Endodermal cell (in vitro differentiated cells): ENCODE data around the gene GALNT16. TPM values are rescaled to one million over a fixed set of nuclear protein-coding genes. Genes with fewer than 3 reads are reported as not detected.

ENCODE experiments used
- DNase-seq: peaks from one replicate; pipeline ENCODE4 v3.0.0-alpha.2; 2017
- H3K27ac ChIP-seq: 2 replicates; pipeline ENCODE4 v1.5.1; 2013; ENCODE audit warnings: mild to moderate bottlenecking, low read depth, low read length, moderate library complexity
- H3K27me3 ChIP-seq: 2 replicates; pipeline ENCODE4 v1.6.1; 2013; ENCODE audit warnings: mild to moderate bottlenecking, low read length, moderate library complexity; ENCODE audit not compliant: insufficient read depth, control insufficient read depth, poor library complexity, severe bottlenecking
- H3K36me3 ChIP-seq: 2 replicates; pipeline ENCODE4 v1.7.0; 2013; ENCODE audit warnings: mild to moderate bottlenecking, low read length, moderate library complexity; ENCODE audit not compliant: control insufficient read depth, insufficient read depth
- H3K4me1 ChIP-seq: one replicate; pipeline ENCODE4 v1.7.0; 2013; ENCODE audit warnings: low read length; ENCODE audit not compliant: control insufficient read depth, insufficient read depth
- H3K4me3 ChIP-seq: 2 replicates; pipeline ENCODE4 v1.5.1; 2013; ENCODE audit warnings: mild to moderate bottlenecking, low read length, moderate library complexity
- H3K9ac ChIP-seq: 2 replicates; pipeline ENCODE4 v1.6.1; 2013; ENCODE audit warnings: mild to moderate bottlenecking, low read length, moderate library complexity; ENCODE audit not compliant: poor library complexity, severe bottlenecking; ENCODE audit errors: extremely low read depth
- H3K9me3 ChIP-seq: 2 replicates; pipeline ENCODE4 v1.6.1; 2013; ENCODE audit warnings: mild to moderate bottlenecking, low read length, moderate library complexity; ENCODE audit not compliant: control insufficient read depth
- H3K27ac Mint-ChIP-seq: 2 replicates; pipeline ENCODE4 v1.8.0; 2020; ENCODE audit warnings: mixed read lengths
- H3K27me3 Mint-ChIP-seq: 2 replicates; pipeline ENCODE4 v1.8.0; 2021; ENCODE audit warnings: mild to moderate bottlenecking, mixed read lengths; ENCODE audit not compliant: insufficient read depth
- H3K36me3 Mint-ChIP-seq: 2 replicates; pipeline ENCODE4 v1.8.0; 2020; ENCODE audit warnings: low read depth, mixed read lengths
- H3K4me1 Mint-ChIP-seq: 2 replicates; pipeline ENCODE4 v1.8.0; 2020; ENCODE audit warnings: mixed read lengths
- H3K4me3 Mint-ChIP-seq: 2 replicates; pipeline ENCODE4 v1.8.0; 2020; ENCODE audit warnings: mild to moderate bottlenecking, moderate library complexity, mixed read lengths
- H3K9me3 Mint-ChIP-seq: 2 replicates; pipeline ENCODE4 v1.8.0; 2020; ENCODE audit warnings: mild to moderate bottlenecking, mixed read lengths
- CTCF ChIP-seq: fragments of 200-600 bp; sonication (generic); conservative IDR thresholded peaks from 2 replicates; pipeline ENCODE4 v1.5.0; 2021; ENCODE audit warnings: antibody characterized with exemption, mild to moderate bottlenecking
- WGBS, 2 experiments: methylation state at CpG; one replicate each; pipeline versions ENCODE4 v1.1.5 to v1.1.7; 2013; ENCODE audit warnings: missing lambda C conversion rate in 2 of 2, mixed read lengths in 1 of 2; ENCODE audit not compliant: insufficient coverage in 1 of 2, insufficient read length in 1 of 2; 5-methylcytosine and 5-hydroxymethylcytosine counted together
- total RNA-seq, 2 donors: library from RNA; stranded (reverse); fragmentation: NEBNext Ultra II Directional in 1 of 2; extraction: Animal tissue kit (Norgen Biotek cat#: 25700) in 1 of 2; gene quantifications; 2 replicates in 1 of 2; 3 replicates in 1 of 2; pipeline ENCODE4 v1.2.1, GENCODE V29; 2021

The GALNT16 gene
- total RNA-seq, 2 donors from 2014 or later: 2.2 to 8.0 TPM

GRCh38 chr14:69242311-69243224 is 17.4 kb upstream of the GALNT16 start:
- H3K27ac Mint-ChIP-seq: no peak overlapping the region
- Histone ChIP-seq H3K27me3 (no peaks in the 10 kb centered on the region), H3K4me3 (no peak overlapping the region), H3K4me1 (no peaks in the 10 kb centered on the region), H3K9me3 (no peaks in the 10 kb centered on the region), H3K36me3 (peaks cover 36% of the 10 kb centered on the region), H3K9ac (no peak overlapping the region), H3K27ac (no peak overlapping the region)
- no peak overlapping the region for H3K4me3 Mint-ChIP-seq
- H3K4me1 Mint-ChIP-seq: peaks cover 4% of the 10 kb centered on the region
- 70 to 87% methylated on average over 6 to 10 of the region's 10 CpGs for WGBS, 2 experiments
- H3K27me3 Mint-ChIP-seq: no peaks in the 10 kb centered on the region
- H3K36me3 Mint-ChIP-seq: peaks cover 22% of the 10 kb centered on the region
- DNase-seq: peak; percentile 83
- TF ChIP-seq CTCF: peak; percentile 93
- H3K9me3 Mint-ChIP-seq: no peaks in the 10 kb centered on the region

DNA sequence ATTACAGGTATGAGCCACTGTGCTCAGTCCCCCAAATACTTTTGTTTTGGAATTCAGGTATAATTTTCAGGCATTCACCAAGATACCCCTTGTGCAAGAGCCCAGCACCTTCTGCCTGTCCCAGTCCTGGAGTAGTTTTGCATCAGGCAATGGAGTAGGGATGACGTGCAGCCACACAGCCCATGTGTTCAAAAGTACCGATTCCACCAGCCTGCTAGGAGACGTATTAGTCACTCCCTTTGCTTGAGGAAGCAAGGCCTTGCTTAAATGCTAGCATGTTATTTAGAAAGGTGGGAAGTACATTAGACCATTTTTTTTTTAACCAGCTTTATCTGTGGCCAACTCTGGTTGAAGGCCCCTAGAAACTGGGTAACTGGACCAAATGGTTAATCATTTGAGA is 15.0 kb upstream of the GALNT16 start:
- TF ChIP-seq CTCF: no peak
- H3K36me3 Mint-ChIP-seq: peaks cover 7% of the 10 kb centered on the region
- no peak overlapping the region for H3K4me3 Mint-ChIP-seq
- H3K4me1 Mint-ChIP-seq: no peaks in the 10 kb centered on the region
- DNase-seq: no peak
- Histone ChIP-seq H3K4me1 (no peaks in the 10 kb centered on the region), H3K9me3 (no peaks in the 10 kb centered on the region), H3K36me3 (peaks cover 16% of the 10 kb centered on the region), H3K4me3 (no peak overlapping the region), H3K27me3 (no peaks in the 10 kb centered on the region), H3K9ac (no peak overlapping the region), H3K27ac (no peak overlapping the region)
- no peak overlapping the region for H3K27ac Mint-ChIP-seq
- H3K27me3 Mint-ChIP-seq: no peaks in the 10 kb centered on the region
- H3K9me3 Mint-ChIP-seq: no peaks in the 10 kb centered on the region
- 98 to 100% methylated on average over 1 to 3 of the region's 3 CpGs for WGBS, 2 experiments

GRCh38 chr14:69246331-69246730 is 13.6 kb upstream of the GALNT16 start:
- H3K4me3 ChIP-seq: no peak overlapping the region
- DNase-seq: no peak
- Mint-ChIP-seq H3K9me3 (no peaks in the 10 kb centered on the region), H3K27me3 (no peaks in the 10 kb centered on the region), H3K4me1 (no peaks in the 10 kb centered on the region), H3K36me3 (peaks cover 6% of the 10 kb centered on the region), H3K4me3 (no peak overlapping the region), H3K27ac (no peak overlapping the region)
- H3K9ac ChIP-seq: no peak overlapping the region
- no peak for TF ChIP-seq CTCF
- H3K9me3 ChIP-seq: no peaks in the 10 kb centered on the region
- H3K4me1 ChIP-seq: no peaks in the 10 kb centered on the region
- 93 to 100% methylated on average over 1 to 3 of the region's 3 CpGs for WGBS, 2 experiments
- no peak overlapping the region for H3K27ac ChIP-seq
- H3K36me3 ChIP-seq: peaks cover 6% of the 10 kb centered on the region
- no peaks in the 10 kb centered on the region for H3K27me3 ChIP-seq
